HCT116 (cell line): ENCODE measurements around the gene ASAP3. TPM values are rescaled to one million over a fixed set of nuclear protein-coding genes. Genes with fewer than 3 reads are reported as not detected.

Experiments used
- ATAC-seq: fragments of 200-7000 bp; cut with Tn5 transposase; 2 replicates; pipeline ENCODE4 v1.9.1; 2020; ENCODE audit warnings: mild to moderate bottlenecking, moderate library complexity
- BruUV-seq: library from RNA; stranded (reverse); fragments of 400-500 nt; replicated peaks from 2 replicates; lab custom pipeline; 2021; lab: Mats Ljungman, UMichigan
- CTCF ChIA-PET: fragments of 300-600 bp; sonication (Branson Sonifier 250); formaldehyde crosslinking; loops from one replicate; lab custom pipeline; 2021; ENCODE audit warnings: antibody characterized with exemption; lab: Charles Lee
- POLR2A ChIA-PET: fragments of 300-600, 350-600 bp; sonication (Branson Sonifier 250); formaldehyde crosslinking; loops from one replicate; lab custom pipeline; 2021; ENCODE audit warnings: antibody characterized with exemption; lab: Charles Lee
- RAD21 ChIA-PET, 2 experiments: fragments of 300-600 bp; sonication (Branson Sonifier 250); formaldehyde crosslinking; loops; one replicate each; lab custom pipeline; 2023; ENCODE audit warnings: low total read pairs in 2 of 2; ENCODE audit not compliant: uncharacterized antibody in 2 of 2, unreplicated experiment in 2 of 2, low non-redundant PET in 1 of 2; lab: Charles Lee
- DNase-seq: peaks from one replicate; pipeline ENCODE4 v3.0.0-alpha.2; 2010; ENCODE audit warnings: low read depth, low spot score
- H2AFZ ChIP-seq: fragments of 200-600 bp; shearing (Covaris generic), sonication (generic); 2 replicates; pipeline ENCODE4 v1.6.1; 2017; ENCODE audit warnings: low read depth, mixed run types, mixed read lengths, antibody characterized with exemption, low read length; ENCODE audit not compliant: poor library complexity, severe bottlenecking
- H3K27ac ChIP-seq: 2 replicates; pipeline ENCODE4 v1.5.1; 2012; ENCODE audit warnings: low read depth, low read length
- H3K27me3 ChIP-seq: fragments of 200-600 bp; sonication (generic); 2 replicates; pipeline ENCODE4 v1.6.1; 2016; ENCODE audit warnings: mixed run types, low read length, mixed read lengths; ENCODE audit not compliant: insufficient read depth
- H3K36me3 ChIP-seq, 2 experiments: fragments of 200-500 bp in 1 of 2; fragments of 200-600 bp in 1 of 2; sonication (Bioruptor generic) in 1 of 2; sonication (generic) in 1 of 2; 2 replicates each; pipeline versions ENCODE4 v1.5.1 to v1.6.1; 2014 to 2016; ENCODE audit warnings: low read length in 2 of 2, inconsistent platforms in 1 of 2, mixed read lengths in 1 of 2, mixed run types in 1 of 2; ENCODE audit not compliant: insufficient read depth in 2 of 2, control insufficient read depth in 1 of 2
- H3K4me1 ChIP-seq, 2 experiments: fragments of 200-600 bp in 1 of 2; sonication (generic) in 1 of 2; 2 replicates each; pipeline versions ENCODE4 v1.5.1 to v1.6.1; 2012 to 2017; ENCODE audit warnings: low read length in 2 of 2, inconsistent platforms in 1 of 2, mild to moderate bottlenecking in 1 of 2, mixed read lengths in 1 of 2, mixed run types in 1 of 2, moderate library complexity in 1 of 2; ENCODE audit not compliant: insufficient read depth in 2 of 2, control insufficient read depth in 1 of 2
- H3K4me2 ChIP-seq: fragments of 200-600 bp; sonication (generic); 2 replicates; pipeline ENCODE4 v1.6.1; 2017; ENCODE audit warnings: mixed run types, low read length, mixed read lengths
- H3K4me3 ChIP-seq, 2 experiments: fragments of 200-600 bp in 1 of 2; sonication (generic) in 1 of 2; replicated peaks in 1 of 2; 2 replicates each; pipeline ENCODE4 v1.5.1; 2011 to 2016; ENCODE audit warnings: low read length in 2 of 2, control low read depth in 1 of 2, low read depth in 1 of 2, mild to moderate bottlenecking in 1 of 2, mixed read lengths in 1 of 2, mixed run types in 1 of 2
- H3K79me2 ChIP-seq: fragments of 200-600 bp; sonication (generic); 2 replicates; pipeline ENCODE4 v1.6.1; 2017; ENCODE audit warnings: mild to moderate bottlenecking, mixed run types, low read length, moderate library complexity, mixed read lengths; ENCODE audit not compliant: insufficient read depth
- H3K9ac ChIP-seq: fragments of 200-600 bp; sonication (generic); 2 replicates; pipeline ENCODE4 v1.6.1; 2016; ENCODE audit warnings: low read length, mixed read lengths
- H3K9me2 ChIP-seq: fragments of 200-600 bp; sonication (generic), shearing (Covaris generic); 2 replicates; pipeline ENCODE4 v1.6.1; 2017; ENCODE audit warnings: mixed run types, mild to moderate bottlenecking, moderate library complexity; ENCODE audit not compliant: insufficient read depth
- H3K9me3 ChIP-seq, 2 experiments: fragments of 200-500 bp in 1 of 2; fragments of 200-600 bp in 1 of 2; sonication (Bioruptor generic) in 1 of 2; sonication (generic) in 1 of 2; 2 replicates each; pipeline ENCODE4 v1.6.1; 2014 to 2017; ENCODE audit warnings: low read length in 2 of 2, mixed read lengths in 2 of 2, inconsistent platforms in 1 of 2, low read depth in 1 of 2, mild to moderate bottlenecking in 1 of 2, mixed run types in 1 of 2, moderate library complexity in 1 of 2; ENCODE audit not compliant: control insufficient read depth in 1 of 2, insufficient read depth in 1 of 2
- H4K20me1 ChIP-seq: fragments of 200-600 bp; sonication (generic), shearing (Covaris generic); 2 replicates; pipeline ENCODE4 v1.6.1; 2017; ENCODE audit warnings: mixed run types, mild to moderate bottlenecking, moderate library complexity; ENCODE audit not compliant: insufficient read depth
- CBX3 ChIP-seq: IDR thresholded peaks from 2 replicates; pipeline ENCODE4 v1.6.1; 2012; ENCODE audit warnings: low read depth
- CEBPB ChIP-seq: IDR thresholded peaks from 2 replicates; pipeline ENCODE4 v1.6.1; 2012; ENCODE audit warnings: low read depth
- CTCF ChIP-seq, 3 experiments: fragments of 200-600 bp in 1 of 3; sonication (generic) in 1 of 3; IDR thresholded peaks in 2 of 3; conservative IDR thresholded peaks in 1 of 3; 2 replicates each; pipeline ENCODE4 v1.5.1; 2012 to 2017; ENCODE audit warnings: low read depth in 2 of 3, low read length in 2 of 3, antibody characterized with exemption in 1 of 3, borderline replicate concordance in 1 of 3, control low read depth in 1 of 3, mild to moderate bottlenecking in 1 of 3, mixed read lengths in 1 of 3, mixed run types in 1 of 3, moderate library complexity in 1 of 3; ENCODE audit not compliant: insufficient read depth in 1 of 3
- EGR1 ChIP-seq: IDR thresholded peaks from 2 replicates; pipeline ENCODE4 v1.6.1; 2012; ENCODE audit warnings: low read depth
- ELF1 ChIP-seq: IDR thresholded peaks from 2 replicates; pipeline ENCODE4 v1.6.1; 2012; ENCODE audit warnings: low read depth, borderline replicate concordance
- EZH2 ChIP-seq: fragments of 200-600 bp; sonication (generic); IDR thresholded peaks from 2 replicates; pipeline ENCODE4 v1.6.1; 2017; ENCODE audit warnings: antibody characterized with exemption, mixed run types
- FOSL1 ChIP-seq: IDR thresholded peaks from 2 replicates; pipeline ENCODE4 v1.6.1; 2012; ENCODE audit warnings: low read depth
- POLR2A ChIP-seq: IDR thresholded peaks from 2 replicates; pipeline ENCODE4 v1.7.0; 2011; ENCODE audit warnings: borderline replicate concordance; ENCODE audit not compliant: insufficient read depth, insufficient read length; ENCODE audit errors: extremely low read depth
- RAD21 ChIP-seq: IDR thresholded peaks from 2 replicates; pipeline ENCODE4 v1.6.1; 2012; ENCODE audit warnings: low read depth, mild to moderate bottlenecking
- SIN3A ChIP-seq: IDR thresholded peaks from 2 replicates; pipeline ENCODE4 v1.6.1; 2012; ENCODE audit warnings: low read depth
- SRF ChIP-seq: IDR thresholded peaks from 2 replicates; pipeline ENCODE4 v1.6.1; 2012; ENCODE audit warnings: low read depth
- TCF7L2 ChIP-seq: IDR thresholded peaks from 2 replicates; pipeline ENCODE4 v1.7.0; 2011; ENCODE audit warnings: borderline replicate concordance, inconsistent platforms; ENCODE audit not compliant: insufficient read depth, insufficient read length; ENCODE audit errors: extremely low read depth
- ZBTB33 ChIP-seq: IDR thresholded peaks from 2 replicates; pipeline ENCODE4 v1.6.1; 2011; ENCODE audit warnings: mild to moderate bottlenecking, low read length, moderate library complexity; ENCODE audit not compliant: insufficient replicate concordance; ENCODE audit errors: extremely low read depth
- ZFX ChIP-seq: fragments of 450-650 bp; IDR thresholded peaks from 2 replicates; pipeline ENCODE4 v1.6.1; 2017
- ZNF274 ChIP-seq: fragments of 200-500 bp; sonication (Bioruptor generic); IDR thresholded peaks from 2 replicates; pipeline ENCODE4 v1.6.1; 2014; ENCODE audit warnings: mild to moderate bottlenecking, low read depth, low read length, inconsistent platforms
- intact Hi-C: fragments of 100-400 bp; cut with micrococcal nuclease; formaldehyde crosslinking; loops from 2 replicates; pipeline ENCODE4 v1.10.0; 2022
- total RNA-seq: library from RNA; stranded (reverse); gene quantifications from one replicate; pipeline ENCODE4 v1.2.1, GENCODE V29; 2021; ENCODE audit not compliant: unreplicated experiment

The ASAP3 gene
- total RNA-seq, 1 experiment from 2014 or later: 19.7 TPM

GRCh38 chr1:23466423-23466989, 17.5 kb downstream of the ASAP3 start:
- Histone ChIP-seq H3K79me2 (no peaks in the 10 kb centered on the region), H3K4me3 (no peak overlapping the region), H4K20me1 (no peaks in the 10 kb centered on the region), H3K9me2 (no peaks in the 10 kb centered on the region), H3K4me2 (no peak overlapping the region), H3K4me1 (no peaks in the 10 kb centered on the region), H3K9ac (no peak overlapping the region), H3K27me3 (no peaks in the 10 kb centered on the region), H2AFZ (no peak overlapping the region), H3K27ac (no peak overlapping the region), H3K9me3 (no peaks in the 10 kb centered on the region), H3K36me3 (no peaks in the 10 kb centered on the region)
- TF ChIP-seq ZBTB33: no peak
- TF ChIP-seq SRF: no peak
- TF ChIP-seq ELF1: no peak
- no peak for TF ChIP-seq CEBPB
- TF ChIP-seq ZFX: no peak
- TF ChIP-seq CBX3: no peak
- no peak for TF ChIP-seq SIN3A
- no peak for TF ChIP-seq TCF7L2
- TF ChIP-seq ZNF274: no peak
- no peak for TF ChIP-seq POLR2A
- TF ChIP-seq FOSL1: no peak
- TF ChIP-seq CTCF (IDR thresholded peaks at IDR 0.05 in 2 of 3, conservative IDR thresholded peaks at IDR 0.05 in 1 of 3; ENCODE audit: borderline replicate concordance in 1 of 3, insufficient read depth in 1 of 3, low read depth in 2 of 3, low read length in 2 of 3): no peak
- no peak for TF ChIP-seq RAD21
- TF ChIP-seq EGR1: no peak
- no peak for TF ChIP-seq EZH2
- ATAC-seq (no peak; the same call in 1 of the 2 replicates), DNase-seq (no peak)
- ChIA-PET CTCF (interaction anchor here (0.6 kb wide), 1 partner anchor 452 kb away, joined by 4 read pairs; no protein-coding TSS in a partner anchor), RAD21 (no interaction called here), POLR2A (no interaction called here)
- no TSS peak for BruUV-seq
- intact Hi-C loops: no loop called here
